HEK293 (cell line): Measurements from ENCODE around the gene NFATC1.

Source experiments
- CTCF ChIA-PET: fragments of 350-600 bp; formaldehyde crosslinking; extraction: SDS; loops from one replicate; lab custom pipeline; 2021; ENCODE audit warnings: antibody characterized with exemption; lab: Yijun Ruan, JAX
- POLR2A ChIA-PET: fragments of 300-600 bp; formaldehyde crosslinking; extraction: SDS; loops from one replicate; lab custom pipeline; 2020; ENCODE audit warnings: antibody characterized with exemption, inconsistent platforms; lab: Yijun Ruan, JAX
- H3K27ac ChIP-seq: fragments of 200-500 bp; sonication (Bioruptor generic); 2 replicates; pipeline ENCODE4 v1.5.1; 2014; ENCODE audit warnings: low read depth, low read length, control low read depth, inconsistent platforms; ENCODE audit errors: extremely low read depth
- H3K36me3 ChIP-seq, 2 experiments: fragments of 200-500 bp in 1 of 2; sonication (Bioruptor generic) in 1 of 2; 1 replicate in 1 of 2; 2 replicates in 1 of 2; pipeline ENCODE4 v1.5.1; 2014 to 2017; ENCODE audit warnings: inconsistent platforms in 2 of 2, low read length in 2 of 2; ENCODE audit not compliant: control insufficient read depth in 2 of 2, insufficient read depth in 1 of 2
- H3K4me1 ChIP-seq: fragments of 200-500 bp; sonication (Bioruptor generic); 2 replicates; pipeline ENCODE4 v1.5.1; 2014; ENCODE audit warnings: mild to moderate bottlenecking, low read length, inconsistent platforms; ENCODE audit not compliant: control insufficient read depth, insufficient read depth
- H3K4me3 ChIP-seq: 2 replicates; pipeline ENCODE4 v1.5.1; 2011; ENCODE audit warnings: low read depth, mild to moderate bottlenecking, control low read depth, low read length, moderate library complexity
- H3K9me3 ChIP-seq: fragments of 200-500 bp; sonication (Bioruptor generic); 2 replicates; pipeline ENCODE4 v1.5.1; 2014; ENCODE audit warnings: low read depth, low read length, inconsistent platforms; ENCODE audit not compliant: control insufficient read depth, insufficient read depth
- PBX3 ChIP-seq: sonication (generic); formaldehyde crosslinking; IDR thresholded peaks from 2 replicates; pipeline ENCODE4 v1.8.1; 2022; ENCODE audit warnings: mild to moderate bottlenecking, moderate library complexity, missing genetic modification reagents
- SCRT2 ChIP-seq: fragments of 450-650 bp; formaldehyde crosslinking; IDR thresholded peaks from 2 replicates; pipeline ENCODE4 v1.5.1; 2016; ENCODE audit warnings: missing biosample characterization, missing genetic modification characterization
- TSHZ1 ChIP-seq: fragments of 450-650 bp; formaldehyde crosslinking; IDR thresholded peaks from 2 replicates; pipeline ENCODE4 v1.5.1; 2016; ENCODE audit warnings: missing biosample characterization, missing genetic modification characterization, borderline replicate concordance
- ZNF16 ChIP-seq: fragments of 450-650 bp; formaldehyde crosslinking; IDR thresholded peaks from 2 replicates; pipeline ENCODE4 v1.5.1; 2016; ENCODE audit warnings: low read depth, missing biosample characterization, missing genetic modification characterization
- ZNF18 ChIP-seq: fragments of 450-650 bp; formaldehyde crosslinking; IDR thresholded peaks from 2 replicates; pipeline ENCODE4 v1.5.1; 2016; ENCODE audit warnings: missing biosample characterization, missing genetic modification characterization
- ZNF19 ChIP-seq: fragments of 450-650 bp; formaldehyde crosslinking; IDR thresholded peaks from 2 replicates; pipeline ENCODE4; 2016; ENCODE audit warnings: missing biosample characterization, missing genetic modification characterization, low read depth
- ZNF211 ChIP-seq: fragments of 450-650 bp; formaldehyde crosslinking; IDR thresholded peaks from 2 replicates; pipeline ENCODE4 v1.5.1; 2016; ENCODE audit warnings: low read depth, missing biosample characterization, missing genetic modification characterization
- ZNF221 ChIP-seq: fragments of 450-650 bp; formaldehyde crosslinking; IDR thresholded peaks from 2 replicates; pipeline ENCODE4 v1.5.1; 2017; ENCODE audit warnings: missing biosample characterization, missing genetic modification characterization, borderline replicate concordance
- ZNF335 ChIP-seq: fragments of 450-650 bp; formaldehyde crosslinking; conservative IDR thresholded peaks from 2 replicates; pipeline ENCODE4 v1.5.1; 2016; ENCODE audit warnings: missing biosample characterization, missing genetic modification characterization
- ZNF433 ChIP-seq: fragments of 450-650 bp; formaldehyde crosslinking; IDR thresholded peaks from 2 replicates; pipeline ENCODE4 v1.5.1; 2016; ENCODE audit warnings: missing biosample characterization, missing genetic modification characterization, low read depth
- ZNF529 ChIP-seq: fragments of 450-650 bp; formaldehyde crosslinking; IDR thresholded peaks from 2 replicates; pipeline ENCODE4 v1.5.1; 2017; ENCODE audit warnings: missing genetic modification characterization, missing biosample characterization; ENCODE audit not compliant: insufficient replicate concordance
- ZNF621 ChIP-seq: fragments of 450-650 bp; formaldehyde crosslinking; IDR thresholded peaks from 2 replicates; pipeline ENCODE4 v1.5.1; 2017; ENCODE audit warnings: missing biosample characterization, missing genetic modification characterization
- ZNF654 ChIP-seq: fragments of 450-650 bp; formaldehyde crosslinking; IDR thresholded peaks from 2 replicates; pipeline ENCODE4 v1.5.1; 2016; ENCODE audit warnings: low read depth, missing biosample characterization, missing genetic modification characterization
- ZNF777 ChIP-seq: fragments of 450-650 bp; formaldehyde crosslinking; IDR thresholded peaks from 2 replicates; pipeline ENCODE4 v1.5.1; 2017; ENCODE audit warnings: missing biosample characterization, missing genetic modification characterization, borderline replicate concordance
- TF ChIP-seq, protein P1 (sequence below): fragments of 450-650 bp; IDR thresholded peaks from 2 replicates; pipeline ENCODE4 v1.5.1; 2018; ENCODE audit warnings: missing biosample characterization, mild to moderate bottlenecking, missing genetic modification characterization
- TF ChIP-seq, protein P2 (sequence below): fragments of 450-650 bp; formaldehyde crosslinking; IDR thresholded peaks from 2 replicates; pipeline ENCODE4 v1.5.1; 2016; ENCODE audit warnings: missing biosample characterization, missing genetic modification characterization
- TF ChIP-seq, protein P3 (sequence below): fragments of 450-650 bp; formaldehyde crosslinking; IDR thresholded peaks from 2 replicates; pipeline ENCODE4 v1.5.1; 2016; ENCODE audit warnings: missing biosample characterization, missing genetic modification characterization
- TF ChIP-seq, protein P4 (sequence below): fragments of 450-650 bp; formaldehyde crosslinking; IDR thresholded peaks from 2 replicates; pipeline ENCODE4 v1.5.1; 2016; ENCODE audit warnings: missing biosample characterization, missing genetic modification characterization

NFATC1 gene

DNA sequence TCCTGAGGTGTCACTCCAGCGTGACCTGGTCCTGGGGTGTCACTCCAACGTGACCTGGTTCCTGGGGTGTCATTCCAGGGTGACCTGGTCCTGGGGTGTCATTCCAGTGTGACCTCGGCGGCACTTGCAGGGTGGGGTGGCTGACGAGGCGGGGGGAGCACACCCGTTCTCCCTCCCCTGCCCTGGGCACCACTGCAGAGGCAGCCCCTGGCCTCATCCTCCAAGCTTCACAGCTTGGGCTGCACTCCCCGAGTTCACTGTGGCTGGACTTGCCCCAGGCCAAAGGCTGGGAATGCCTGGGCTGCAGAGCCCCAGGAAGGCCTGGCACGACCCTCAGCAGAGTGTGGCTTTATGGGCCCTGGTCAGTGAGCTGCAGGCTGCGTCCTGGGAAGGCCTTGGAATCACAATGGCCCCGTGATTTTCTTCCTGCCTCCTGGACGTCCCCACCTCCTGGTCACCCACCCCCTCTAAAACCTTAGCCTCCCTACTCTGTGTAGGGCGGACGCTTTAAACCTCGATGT, 88.3 kb downstream of the NFATC1 start:
- Histone ChIP-seq H3K9me3 (no peaks in the 10 kb centered on the region), H3K4me3 (no peak overlapping the region), H3K36me3 (peaks cover 0 to 16% of the 10 kb centered on the region in 2 experiments; a peak in 1 of 3 replicates), H3K27ac (no peak overlapping the region), H3K4me1 (no peaks in the 10 kb centered on the region)
- ChIA-PET POLR2A (interaction anchor here (1.3 kb wide), 1 partner anchor 88 kb away, joined by 4 read pairs; the partner anchor contains the start of gene NFATC1), CTCF (no interaction called here)
- TF ChIP-seq ZNF211 (no peak), ZNF335 (no peak), ZNF529 (tag by site-specific recombination) (no peak), ZNF221 (no peak), ZNF777 (tag by site-specific recombination) (no peak), ZNF654 (tag by site-specific recombination) (no peak), ZNF621 (no peak), SCRT2 (tag by site-specific recombination) (no peak), PBX3 (CRISPR knock-in tag) (no peak), ZNF16 (tag by site-specific recombination) (no peak), ZNF19 (no peak), TSHZ1 (tag by site-specific recombination) (no peak), ZNF433 (tag by site-specific recombination) (no peak), ZNF18 (tag by site-specific recombination) (no peak)
- TF ChIP-seq, protein P1, sequence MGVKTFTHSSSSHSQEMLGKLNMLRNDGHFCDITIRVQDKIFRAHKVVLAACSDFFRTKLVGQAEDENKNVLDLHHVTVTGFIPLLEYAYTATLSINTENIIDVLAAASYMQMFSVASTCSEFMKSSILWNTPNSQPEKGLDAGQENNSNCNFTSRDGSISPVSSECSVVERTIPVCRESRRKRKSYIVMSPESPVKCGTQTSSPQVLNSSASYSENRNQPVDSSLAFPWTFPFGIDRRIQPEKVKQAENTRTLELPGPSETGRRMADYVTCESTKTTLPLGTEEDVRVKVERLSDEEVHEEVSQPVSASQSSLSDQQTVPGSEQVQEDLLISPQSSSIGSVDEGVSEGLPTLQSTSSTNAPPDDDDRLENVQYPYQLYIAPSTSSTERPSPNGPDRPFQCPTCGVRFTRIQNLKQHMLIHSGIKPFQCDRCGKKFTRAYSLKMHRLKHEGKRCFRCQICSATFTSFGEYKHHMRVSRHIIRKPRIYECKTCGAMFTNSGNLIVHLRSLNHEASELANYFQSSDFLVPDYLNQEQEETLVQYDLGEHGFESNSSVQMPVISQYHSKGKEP (tag by site-specific recombination), result no peak
- TF ChIP-seq, protein P2, sequence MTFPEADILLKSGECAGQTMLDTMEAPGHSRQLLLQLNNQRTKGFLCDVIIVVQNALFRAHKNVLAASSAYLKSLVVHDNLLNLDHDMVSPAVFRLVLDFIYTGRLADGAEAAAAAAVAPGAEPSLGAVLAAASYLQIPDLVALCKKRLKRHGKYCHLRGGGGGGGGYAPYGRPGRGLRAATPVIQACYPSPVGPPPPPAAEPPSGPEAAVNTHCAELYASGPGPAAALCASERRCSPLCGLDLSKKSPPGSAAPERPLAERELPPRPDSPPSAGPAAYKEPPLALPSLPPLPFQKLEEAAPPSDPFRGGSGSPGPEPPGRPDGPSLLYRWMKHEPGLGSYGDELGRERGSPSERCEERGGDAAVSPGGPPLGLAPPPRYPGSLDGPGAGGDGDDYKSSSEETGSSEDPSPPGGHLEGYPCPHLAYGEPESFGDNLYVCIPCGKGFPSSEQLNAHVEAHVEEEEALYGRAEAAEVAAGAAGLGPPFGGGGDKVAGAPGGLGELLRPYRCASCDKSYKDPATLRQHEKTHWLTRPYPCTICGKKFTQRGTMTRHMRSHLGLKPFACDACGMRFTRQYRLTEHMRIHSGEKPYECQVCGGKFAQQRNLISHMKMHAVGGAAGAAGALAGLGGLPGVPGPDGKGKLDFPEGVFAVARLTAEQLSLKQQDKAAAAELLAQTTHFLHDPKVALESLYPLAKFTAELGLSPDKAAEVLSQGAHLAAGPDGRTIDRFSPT (tag by site-specific recombination), result no peak
- TF ChIP-seq, protein P3, sequence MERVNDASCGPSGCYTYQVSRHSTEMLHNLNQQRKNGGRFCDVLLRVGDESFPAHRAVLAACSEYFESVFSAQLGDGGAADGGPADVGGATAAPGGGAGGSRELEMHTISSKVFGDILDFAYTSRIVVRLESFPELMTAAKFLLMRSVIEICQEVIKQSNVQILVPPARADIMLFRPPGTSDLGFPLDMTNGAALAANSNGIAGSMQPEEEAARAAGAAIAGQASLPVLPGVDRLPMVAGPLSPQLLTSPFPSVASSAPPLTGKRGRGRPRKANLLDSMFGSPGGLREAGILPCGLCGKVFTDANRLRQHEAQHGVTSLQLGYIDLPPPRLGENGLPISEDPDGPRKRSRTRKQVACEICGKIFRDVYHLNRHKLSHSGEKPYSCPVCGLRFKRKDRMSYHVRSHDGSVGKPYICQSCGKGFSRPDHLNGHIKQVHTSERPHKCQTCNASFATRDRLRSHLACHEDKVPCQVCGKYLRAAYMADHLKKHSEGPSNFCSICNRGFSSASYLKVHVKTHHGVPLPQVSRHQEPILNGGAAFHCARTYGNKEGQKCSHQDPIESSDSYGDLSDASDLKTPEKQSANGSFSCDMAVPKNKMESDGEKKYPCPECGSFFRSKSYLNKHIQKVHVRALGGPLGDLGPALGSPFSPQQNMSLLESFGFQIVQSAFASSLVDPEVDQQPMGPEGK, result no peak
- TF ChIP-seq, protein P4, sequence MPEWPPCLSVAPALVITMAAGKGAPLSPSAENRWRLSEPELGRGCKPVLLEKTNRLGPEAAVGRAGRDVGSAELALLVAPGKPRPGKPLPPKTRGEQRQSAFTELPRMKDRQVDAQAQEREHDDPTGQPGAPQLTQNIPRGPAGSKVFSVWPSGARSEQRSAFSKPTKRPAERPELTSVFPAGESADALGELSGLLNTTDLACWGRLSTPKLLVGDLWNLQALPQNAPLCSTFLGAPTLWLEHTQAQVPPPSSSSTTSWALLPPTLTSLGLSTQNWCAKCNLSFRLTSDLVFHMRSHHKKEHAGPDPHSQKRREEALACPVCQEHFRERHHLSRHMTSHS, result no peak
